MM.1S (cell line): ENCODE measurements around the gene C14orf93.

Source experiments
- EZH2 ChIP-seq: fragments of 300-600 bp; sonication (generic); optimal IDR thresholded peaks from 2 replicates; pipeline ENCODE3; 2017; ENCODE audit warnings: low read depth, mild to moderate bottlenecking, antibody characterized with exemption, low read length, mixed read lengths
- EZH2phosphoT487 ChIP-seq: fragments of 300-600 bp; sonication (generic); IDR thresholded peaks from 2 replicates; pipeline ENCODE4 v1.6.1; 2018; ENCODE audit warnings: antibody characterized with exemption, low read length
- TF ChIP-seq, protein P1 (sequence below): fragments of 300-600 bp; sonication (generic); IDR thresholded peaks from 2 replicates; pipeline ENCODE4 v1.5.1; 2016; ENCODE audit warnings: antibody characterized with exemption, low read length, mixed read lengths

DNA sequence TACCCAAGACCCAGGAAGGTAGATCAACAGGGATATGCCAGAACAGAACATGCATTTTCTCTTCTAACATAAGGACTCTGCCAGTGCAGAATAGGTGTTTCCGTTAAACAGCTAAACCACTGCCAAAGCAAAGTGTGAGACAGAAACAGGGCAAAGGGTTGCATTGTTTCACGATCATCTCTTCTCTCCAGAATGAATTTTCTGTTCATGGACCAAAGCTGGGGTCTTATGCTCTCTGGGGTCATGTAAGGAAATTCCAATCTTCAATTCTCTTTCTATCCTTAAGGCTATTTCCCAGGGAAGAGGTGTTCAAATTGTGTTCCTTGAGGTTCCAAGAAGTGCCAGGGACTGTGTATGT lies 13.8 kb upstream of the C14orf93 start:
- TF ChIP-seq, protein P1, sequence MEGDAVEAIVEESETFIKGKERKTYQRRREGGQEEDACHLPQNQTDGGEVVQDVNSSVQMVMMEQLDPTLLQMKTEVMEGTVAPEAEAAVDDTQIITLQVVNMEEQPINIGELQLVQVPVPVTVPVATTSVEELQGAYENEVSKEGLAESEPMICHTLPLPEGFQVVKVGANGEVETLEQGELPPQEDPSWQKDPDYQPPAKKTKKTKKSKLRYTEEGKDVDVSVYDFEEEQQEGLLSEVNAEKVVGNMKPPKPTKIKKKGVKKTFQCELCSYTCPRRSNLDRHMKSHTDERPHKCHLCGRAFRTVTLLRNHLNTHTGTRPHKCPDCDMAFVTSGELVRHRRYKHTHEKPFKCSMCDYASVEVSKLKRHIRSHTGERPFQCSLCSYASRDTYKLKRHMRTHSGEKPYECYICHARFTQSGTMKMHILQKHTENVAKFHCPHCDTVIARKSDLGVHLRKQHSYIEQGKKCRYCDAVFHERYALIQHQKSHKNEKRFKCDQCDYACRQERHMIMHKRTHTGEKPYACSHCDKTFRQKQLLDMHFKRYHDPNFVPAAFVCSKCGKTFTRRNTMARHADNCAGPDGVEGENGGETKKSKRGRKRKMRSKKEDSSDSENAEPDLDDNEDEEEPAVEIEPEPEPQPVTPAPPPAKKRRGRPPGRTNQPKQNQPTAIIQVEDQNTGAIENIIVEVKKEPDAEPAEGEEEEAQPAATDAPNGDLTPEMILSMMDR, result no peak
- no peak for TF ChIP-seq EZH2
- no peak for TF ChIP-seq EZH2phosphoT487
